Activated naive CD8-positive, alpha-beta T cell treated with anti-CD3 and anti-CD28 coated beads, Interleukin-2, amount 10 ng/mL, durations not matched to agents 7 days and 5 days (primary cell): ENCODE measurements around the gene NLRC5. TPM values are rescaled to one million over a fixed set of nuclear protein-coding genes. Genes with fewer than 3 reads are reported as not detected.
A peak's percentile ranks its signal among the peaks of the same experiment; 100 is the strongest.
"Not testable (repeated sequence)": the region's sequence is repeated elsewhere in the genome, so short reads cannot be mapped to it uniquely, and the experiment has no call there.

Source experiments
- ATAC-seq: fragments of 150-1000 bp; cut with Tn5 transposase; one replicate; pipeline ENCODE4 v1.10.0; 2021; ENCODE audit warnings: low read depth, moderate library complexity
- POLR2A ChIA-PET: fragments of 350-600 bp; sonication (Branson Sonifier 250); formaldehyde crosslinking; loops from one replicate; lab custom pipeline; 2021; ENCODE audit warnings: antibody characterized with exemption; lab: Charles Lee
- DNase-seq: peaks from one replicate; pipeline ENCODE4 v3.0.0; 2021
- H3K27ac Mint-ChIP-seq: one replicate; pipeline ENCODE4 v1.8.0; 2022; ENCODE audit warnings: mild to moderate bottlenecking, mixed read lengths
- H3K27me3 Mint-ChIP-seq: one replicate; pipeline ENCODE4 v1.8.0; 2022; ENCODE audit warnings: mild to moderate bottlenecking, moderate library complexity, mixed read lengths
- H3K36me3 Mint-ChIP-seq: one replicate; pipeline ENCODE4 v1.8.0; 2021; ENCODE audit warnings: mild to moderate bottlenecking, mixed read lengths
- H3K4me1 Mint-ChIP-seq: one replicate; pipeline ENCODE4 v1.8.0; 2021; ENCODE audit warnings: mixed read lengths
- H3K4me3 Mint-ChIP-seq: one replicate; pipeline ENCODE4 v1.8.0; 2022; ENCODE audit warnings: mild to moderate bottlenecking, moderate library complexity, mixed read lengths
- H3K9me3 Mint-ChIP-seq: one replicate; pipeline ENCODE4 v1.8.0; 2021; ENCODE audit warnings: mixed read lengths
- total RNA-seq, 2 experiments: library from RNA; stranded (reverse); gene quantifications; one replicate each; pipeline ENCODE4 v1.2.3, GENCODE V29; 2021

Gene NLRC5
- total RNA-seq, 2 experiments from 2014 or later, result 401 to 414 TPM

- DNase-seq (no peak), ATAC-seq (peak; percentile 63)
- H3K36me3 Mint-ChIP-seq, result no peaks in the 10 kb centered on the region
- peaks cover under 1% of the 10 kb centered on the region for H3K27me3 Mint-ChIP-seq
- H3K27ac Mint-ChIP-seq, result peak overlapping the region; percentile 50
- H3K4me3 Mint-ChIP-seq, result peak overlapping the region; percentile 33
- POLR2A ChIA-PET, result interaction anchor here (0.6 to 1.5 kb wide), 2 partner anchors 11 to 24 kb away, joined by 4 read pairs; no protein-coding TSS in a partner anchor
- no peaks in the 10 kb centered on the region for H3K9me3 Mint-ChIP-seq
- H3K4me1 Mint-ChIP-seq, result peaks cover 18% of the 10 kb centered on the region
These were observed 115.3 kb downstream of the NLRC5 start for GRCh38 chr16:57104706-57105105.

GRCh38 chr16:57105184-57105583 lies 115.8 kb downstream of the NLRC5 start:
- Mint-ChIP-seq H3K4me3 (peak overlapping the region; percentile 33), H3K9me3 (no peaks in the 10 kb centered on the region)

GRCh38 chr16:57106767-57107166 lies 117.4 kb downstream of the NLRC5 start:
- H3K27ac Mint-ChIP-seq, result no peak overlapping the region
- ATAC-seq (no peak), DNase-seq (no peak)
- no peak overlapping the region for H3K4me3 Mint-ChIP-seq
- H3K9me3 Mint-ChIP-seq, result no peaks in the 10 kb centered on the region
- H3K36me3 Mint-ChIP-seq, result no peaks in the 10 kb centered on the region
- H3K27me3 Mint-ChIP-seq, result peaks cover 3% of the 10 kb centered on the region
- H3K4me1 Mint-ChIP-seq, result peaks cover 17% of the 10 kb centered on the region
- POLR2A ChIA-PET, result no interaction called here

More at GRCh38 chr16:57105184-57105583, 115.8 kb downstream of the NLRC5 start:
- POLR2A ChIA-PET, result interaction anchor here (0.6 to 0.7 kb wide), 2 partner anchors 12 to 20 kb away, joined by 3 to 4 read pairs; no protein-coding TSS in a partner anchor
- peak overlapping the region; percentile 50 for H3K27ac Mint-ChIP-seq
- no peaks in the 10 kb centered on the region for H3K36me3 Mint-ChIP-seq
- H3K27me3 Mint-ChIP-seq, result peaks cover 3% of the 10 kb centered on the region
- H3K4me1 Mint-ChIP-seq, result peaks cover 18% of the 10 kb centered on the region
- ATAC-seq, result no peak
- no peak for DNase-seq

GRCh38 chr16:57107321-57107922 lies 118.1 kb downstream of the NLRC5 start:
- Mint-ChIP-seq H3K27me3 (peaks cover 3% of the 10 kb centered on the region), H3K36me3 (no peaks in the 10 kb centered on the region), H3K27ac (no peak overlapping the region), H3K4me3 (no peak overlapping the region), H3K9me3 (no peaks in the 10 kb centered on the region), H3K4me1 (peaks cover 17% of the 10 kb centered on the region)
- no peak for ATAC-seq
- no peak for DNase-seq
- POLR2A ChIA-PET, result interaction anchor here (0.7 kb wide), 1 partner anchor 93 kb away, joined by 4 read pairs; no protein-coding TSS in a partner anchor

GRCh38 chr16:57108432-57108831 lies 119.1 kb downstream of the NLRC5 start:
- Mint-ChIP-seq H3K9me3 (no peaks in the 10 kb centered on the region), H3K4me1 (peaks cover 17% of the 10 kb centered on the region), H3K27ac (no peak overlapping the region), H3K4me3 (no peak overlapping the region), H3K27me3 (peaks cover 3% of the 10 kb centered on the region), H3K36me3 (no peaks in the 10 kb centered on the region)
- DNase-seq (no peak), ATAC-seq (no peak)
- POLR2A ChIA-PET, result interaction anchor here (0.7 kb wide), 1 partner anchor 92 kb away, joined by 4 read pairs; no protein-coding TSS in a partner anchor

GRCh38 chr16:57109259-57110105 lies 120.1 kb downstream of the NLRC5 start:
- peaks cover 15% of the 10 kb centered on the region for H3K4me1 Mint-ChIP-seq
- ATAC-seq, DNase-seq, H3K27ac Mint-ChIP-seq, H3K27me3 Mint-ChIP-seq, H3K9me3 Mint-ChIP-seq, H3K36me3 Mint-ChIP-seq, H3K4me3 Mint-ChIP-seq: not testable (repeated sequence)
- POLR2A ChIA-PET, result interaction anchor here (0.8 kb wide), 1 partner anchor 11 kb away, joined by 3 read pairs; no protein-coding TSS in a partner anchor

- Mint-ChIP-seq H3K27me3 (peaks cover 3% of the 10 kb centered on the region), H3K9me3 (no peaks in the 10 kb centered on the region), H3K4me3 (no peak overlapping the region), H3K4me1 (peaks cover 8% of the 10 kb centered on the region), H3K27ac (no peak overlapping the region), H3K36me3 (no peaks in the 10 kb centered on the region)
- POLR2A ChIA-PET, result interaction anchor here (0.7 kb wide), 1 partner anchor 23 kb away, joined by 3 read pairs; no protein-coding TSS in a partner anchor
- DNase-seq (no peak), ATAC-seq (no peak)
These were observed 121.6 kb downstream of the NLRC5 start for GRCh38 chr16:57110937-57111336.

GRCh38 chr16:57111420-57111819 lies 122.1 kb downstream of the NLRC5 start:
- DNase-seq (no peak), ATAC-seq (no peak)
- no peak overlapping the region for H3K4me3 Mint-ChIP-seq
- H3K4me1 Mint-ChIP-seq, result peaks cover 6% of the 10 kb centered on the region
- H3K36me3 Mint-ChIP-seq, result no peaks in the 10 kb centered on the region
- POLR2A ChIA-PET, result interaction anchor here (0.7 kb wide), 1 partner anchor 22 kb away, joined by 3 read pairs; no protein-coding TSS in a partner anchor
- peaks cover 3% of the 10 kb centered on the region for H3K27me3 Mint-ChIP-seq
- H3K27ac Mint-ChIP-seq, result no peak overlapping the region
- H3K9me3 Mint-ChIP-seq, result no peaks in the 10 kb centered on the region

- Mint-ChIP-seq H3K27ac (no peak overlapping the region), H3K4me1 (peaks cover 2% of the 10 kb centered on the region), H3K36me3 (no peaks in the 10 kb centered on the region), H3K27me3 (peaks cover 3% of the 10 kb centered on the region), H3K4me3 (no peak overlapping the region), H3K9me3 (no peaks in the 10 kb centered on the region)
- ATAC-seq (no peak), DNase-seq (no peak)
- POLR2A ChIA-PET, result no interaction called here
These were observed 123.2 kb downstream of the NLRC5 start for GRCh38 chr16:57112403-57113041.

GRCh38 chr16:57113042-57113453 lies 123.7 kb downstream of the NLRC5 start:
- H3K4me3 Mint-ChIP-seq, result no peak overlapping the region
- peaks cover 3% of the 10 kb centered on the region for H3K27me3 Mint-ChIP-seq
- ATAC-seq (no peak), DNase-seq (no peak)
- H3K9me3 Mint-ChIP-seq, result no peaks in the 10 kb centered on the region
- peaks cover 2% of the 10 kb centered on the region for H3K4me1 Mint-ChIP-seq
- H3K36me3 Mint-ChIP-seq, result no peaks in the 10 kb centered on the region
- POLR2A ChIA-PET, result no interaction called here
- no peak overlapping the region for H3K27ac Mint-ChIP-seq

- Mint-ChIP-seq H3K9me3 (no peaks in the 10 kb centered on the region), H3K27ac (no peak overlapping the region), H3K36me3 (no peaks in the 10 kb centered on the region), H3K4me3 (no peak overlapping the region), H3K27me3 (peaks cover 3% of the 10 kb centered on the region), H3K4me1 (peaks cover 3% of the 10 kb centered on the region)
- DNase-seq (no peak), ATAC-seq (no peak)
- POLR2A ChIA-PET, result no interaction called here
These were observed 124.3 kb downstream of the NLRC5 start for GRCh38 chr16:57113664-57114063.

GRCh38 chr16:57115168-57115513 lies 125.8 kb downstream of the NLRC5 start:
- Mint-ChIP-seq H3K9me3 (no peaks in the 10 kb centered on the region), H3K36me3 (no peaks in the 10 kb centered on the region), H3K27me3 (no peaks in the 10 kb centered on the region), H3K4me3 (no peak overlapping the region), H3K27ac (no peak overlapping the region), H3K4me1 (peaks cover 1% of the 10 kb centered on the region)
- POLR2A ChIA-PET, result no interaction called here
- ATAC-seq (no peak), DNase-seq (no peak)

- no peaks in the 10 kb centered on the region for H3K9me3 Mint-ChIP-seq
- POLR2A ChIA-PET, result no interaction called here
- peak overlapping the region; percentile 6 for H3K27ac Mint-ChIP-seq
- DNase-seq (no peak), ATAC-seq (no peak)
- H3K36me3 Mint-ChIP-seq, result no peaks in the 10 kb centered on the region
- no peak overlapping the region for H3K4me3 Mint-ChIP-seq
- peaks cover 1% of the 10 kb centered on the region for H3K4me1 Mint-ChIP-seq
- no peaks in the 10 kb centered on the region for H3K27me3 Mint-ChIP-seq
These were observed 126.3 kb downstream of the NLRC5 start for GRCh38 chr16:57115514-57116182.
